VCaP (cell line): ENCODE results near the gene LRRC1.

ENCODE experiments used
- H3K27ac ChIP-seq: fragments of 450-650 bp; 2 replicates; pipeline ENCODE4 v1.5.1; 2017
- TF ChIP-seq, protein P1 (sequence below): fragments of 450-650 bp; conservative IDR thresholded peaks from 2 replicates; pipeline ENCODE4 v1.5.1; 2017; ENCODE audit warnings: mild to moderate bottlenecking, moderate library complexity

Gene LRRC1

DNA sequence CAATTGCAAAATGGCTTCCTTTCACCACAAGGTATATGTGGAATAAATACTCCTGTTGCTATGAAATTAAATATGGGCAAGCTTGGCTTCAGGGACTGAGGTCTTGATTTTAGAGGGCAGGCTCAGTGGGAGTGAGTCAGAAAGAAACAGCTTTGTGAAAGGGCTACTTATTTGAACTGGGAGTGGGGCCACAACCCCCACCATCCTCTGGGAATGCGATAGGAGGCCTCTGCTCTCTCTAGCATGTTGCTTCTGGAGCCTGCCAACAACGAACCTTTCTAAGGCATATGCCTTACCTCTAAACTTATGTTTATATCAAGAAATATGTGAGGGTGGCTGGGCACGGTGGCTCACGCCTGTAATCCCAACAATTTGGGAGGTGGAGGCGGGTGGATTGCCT lies 149.7 kb downstream of the LRRC1 start:
- no peak overlapping the region; the same call in 1 of the 2 replicates for H3K27ac ChIP-seq
- TF ChIP-seq, protein P1, sequence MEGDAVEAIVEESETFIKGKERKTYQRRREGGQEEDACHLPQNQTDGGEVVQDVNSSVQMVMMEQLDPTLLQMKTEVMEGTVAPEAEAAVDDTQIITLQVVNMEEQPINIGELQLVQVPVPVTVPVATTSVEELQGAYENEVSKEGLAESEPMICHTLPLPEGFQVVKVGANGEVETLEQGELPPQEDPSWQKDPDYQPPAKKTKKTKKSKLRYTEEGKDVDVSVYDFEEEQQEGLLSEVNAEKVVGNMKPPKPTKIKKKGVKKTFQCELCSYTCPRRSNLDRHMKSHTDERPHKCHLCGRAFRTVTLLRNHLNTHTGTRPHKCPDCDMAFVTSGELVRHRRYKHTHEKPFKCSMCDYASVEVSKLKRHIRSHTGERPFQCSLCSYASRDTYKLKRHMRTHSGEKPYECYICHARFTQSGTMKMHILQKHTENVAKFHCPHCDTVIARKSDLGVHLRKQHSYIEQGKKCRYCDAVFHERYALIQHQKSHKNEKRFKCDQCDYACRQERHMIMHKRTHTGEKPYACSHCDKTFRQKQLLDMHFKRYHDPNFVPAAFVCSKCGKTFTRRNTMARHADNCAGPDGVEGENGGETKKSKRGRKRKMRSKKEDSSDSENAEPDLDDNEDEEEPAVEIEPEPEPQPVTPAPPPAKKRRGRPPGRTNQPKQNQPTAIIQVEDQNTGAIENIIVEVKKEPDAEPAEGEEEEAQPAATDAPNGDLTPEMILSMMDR: no peak

DNA sequence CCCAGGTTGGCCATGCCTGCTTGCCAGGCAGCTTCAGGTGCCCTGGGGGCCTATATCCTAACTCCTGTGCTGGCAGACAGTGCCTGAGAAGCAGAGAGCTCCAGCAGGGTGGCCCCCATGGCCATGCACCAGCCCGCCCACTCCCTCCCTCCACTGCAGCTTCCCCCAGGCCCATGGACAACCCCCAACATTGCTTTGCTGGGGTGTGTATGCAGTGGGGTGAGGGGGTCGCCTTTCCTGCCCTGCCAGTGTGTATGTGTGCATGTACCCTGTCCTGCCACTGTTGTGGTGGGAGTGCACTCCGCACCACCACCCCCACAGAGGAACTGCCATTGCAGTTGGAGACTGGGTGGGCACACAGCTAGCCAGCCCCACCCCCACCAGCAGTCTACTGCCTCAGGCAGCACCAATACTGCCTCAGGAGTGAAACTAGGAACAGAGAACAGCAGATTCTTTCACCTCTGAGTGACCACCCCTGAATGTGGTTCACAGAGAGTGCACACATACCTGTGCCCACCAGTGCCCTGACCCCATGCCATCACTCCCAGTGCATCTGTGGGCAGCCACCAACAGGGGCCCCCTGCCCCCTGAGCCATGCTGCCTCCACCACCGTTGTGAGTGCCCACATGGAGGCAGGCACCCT lies 151.1 kb downstream of the LRRC1 start:
- TF ChIP-seq, protein P1: no peak
- no peak overlapping the region for H3K27ac ChIP-seq

DNA sequence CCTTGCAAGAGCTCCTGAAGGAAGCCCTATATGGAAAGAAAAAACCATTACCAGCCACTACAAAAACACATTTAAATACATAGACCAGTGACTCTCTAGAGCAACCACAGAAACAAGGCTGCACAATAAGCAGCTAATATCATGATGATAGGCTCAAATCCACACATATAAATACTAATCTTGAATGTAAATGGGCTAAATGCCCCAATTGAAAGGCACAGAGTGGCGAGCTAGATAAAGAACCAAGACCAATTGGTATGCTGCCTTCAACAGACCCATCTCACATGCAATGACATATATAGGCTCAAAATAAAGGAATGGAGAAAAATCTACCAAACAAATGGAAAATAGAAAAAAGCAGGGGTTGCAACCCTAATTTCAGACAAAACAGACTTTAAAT lies 153.0 kb downstream of the LRRC1 start:
- H3K27ac ChIP-seq: no peak overlapping the region
- TF ChIP-seq, protein P1: no peak

DNA sequence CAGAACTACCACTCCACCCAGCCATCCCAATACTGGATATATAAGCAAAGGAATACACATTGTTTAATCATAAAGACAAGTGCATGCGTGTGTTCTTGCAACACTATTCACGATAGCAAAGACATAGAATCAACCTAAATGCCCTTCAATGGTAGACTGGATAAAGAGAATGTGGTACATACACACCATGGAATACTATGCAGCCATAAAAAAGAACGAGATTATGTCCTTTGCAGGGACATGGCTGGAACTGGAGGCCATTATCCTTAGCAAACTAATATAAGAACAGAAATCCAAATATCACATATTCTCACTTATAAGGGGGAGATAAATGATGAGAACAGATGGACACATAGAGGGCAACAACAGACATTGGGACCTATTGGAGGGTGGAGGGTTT lies 156.6 kb downstream of the LRRC1 start:
- TF ChIP-seq, protein P1: no peak
- H3K27ac ChIP-seq: no peak overlapping the region

DNA sequence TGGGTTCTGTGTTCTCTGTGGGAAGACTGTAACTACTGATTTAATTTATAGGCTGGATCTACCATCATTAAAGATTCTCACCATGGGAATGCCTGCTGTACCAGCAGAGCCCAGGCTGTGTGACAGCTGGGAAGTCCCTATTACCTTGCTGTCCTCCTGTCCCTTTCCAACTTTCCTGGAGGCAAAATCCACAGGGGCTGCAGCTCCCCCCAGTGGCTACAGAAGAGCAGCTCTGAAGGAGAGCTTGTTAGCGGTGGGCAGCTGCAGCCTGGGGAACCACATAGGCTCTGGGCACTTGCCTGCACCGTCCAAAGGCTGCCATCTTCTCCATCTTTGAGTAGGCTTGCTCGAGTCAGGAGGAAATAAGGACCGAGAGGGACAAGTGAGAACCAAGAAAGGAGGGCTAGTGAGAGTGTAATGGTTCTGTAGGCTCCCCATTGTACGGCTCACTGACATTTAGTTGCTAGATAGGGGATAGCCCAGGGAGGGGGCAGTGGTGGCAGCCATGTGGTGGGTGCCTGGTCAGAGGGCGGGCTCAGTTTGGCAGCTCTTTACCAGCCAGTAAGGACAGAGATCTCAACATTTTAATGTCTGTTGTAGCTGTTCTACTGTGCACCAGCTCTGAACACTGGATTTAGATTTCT lies 161.4 kb downstream of the LRRC1 start:
- TF ChIP-seq, protein P1: peak; percentile 93
- H3K27ac ChIP-seq: peak overlapping the region; percentile 21; the same call in 1 of the 2 replicates

DNA sequence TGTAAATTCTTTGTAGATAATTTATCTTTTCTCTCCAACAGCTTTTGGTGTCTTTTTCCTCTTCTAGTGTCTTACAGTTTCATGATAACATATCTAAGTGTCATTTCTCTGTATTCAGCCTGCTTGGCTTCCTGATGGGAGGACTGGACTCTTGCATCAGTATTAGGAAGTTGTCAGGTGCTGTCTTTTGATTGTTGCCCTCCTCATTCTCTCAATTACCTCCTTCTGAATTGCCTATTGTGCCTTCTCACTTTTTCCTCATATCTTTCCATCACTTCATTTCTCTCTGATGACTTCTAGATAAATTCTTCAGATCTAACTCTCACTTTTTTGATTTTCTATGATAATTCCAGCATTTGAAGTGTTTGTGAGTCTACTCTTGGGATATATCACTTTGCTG lies 162.0 kb downstream of the LRRC1 start:
- TF ChIP-seq, protein P1: no peak
- no peak overlapping the region for H3K27ac ChIP-seq

DNA sequence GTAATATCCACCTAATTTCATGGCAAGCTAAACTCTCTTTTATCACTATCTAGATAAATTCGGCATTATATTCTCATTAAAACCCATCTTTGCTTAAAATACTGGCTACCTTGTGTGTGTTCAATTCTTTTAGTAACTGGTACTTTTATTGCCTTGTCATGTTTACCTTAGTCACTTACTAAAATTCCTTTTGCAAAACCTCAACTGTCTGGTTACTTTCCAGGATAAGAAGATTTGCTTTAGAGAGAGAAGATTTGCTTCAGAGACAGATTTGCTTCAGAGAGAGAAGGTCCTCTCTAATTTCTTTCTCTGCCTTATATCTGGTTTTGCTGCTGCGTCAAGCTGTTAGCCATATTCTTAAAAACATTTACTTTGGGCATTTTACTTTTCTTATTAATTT lies 164.9 kb downstream of the LRRC1 start:
- TF ChIP-seq, protein P1: no peak
- H3K27ac ChIP-seq: no peak overlapping the region
